ENCODE measurements around the gene ZNF574. TPM values are rescaled to one million over a fixed set of nuclear protein-coding genes. Genes with fewer than 3 reads are reported as not detected.
"Not testable (repeated sequence)": the region's sequence is repeated elsewhere in the genome, so short reads cannot be mapped to it uniquely, and the experiment has no call there.

The ZNF574 gene
- polyA plus RNA-seq, 1 donor from 2014 or later = 24.8 TPM

DNA sequence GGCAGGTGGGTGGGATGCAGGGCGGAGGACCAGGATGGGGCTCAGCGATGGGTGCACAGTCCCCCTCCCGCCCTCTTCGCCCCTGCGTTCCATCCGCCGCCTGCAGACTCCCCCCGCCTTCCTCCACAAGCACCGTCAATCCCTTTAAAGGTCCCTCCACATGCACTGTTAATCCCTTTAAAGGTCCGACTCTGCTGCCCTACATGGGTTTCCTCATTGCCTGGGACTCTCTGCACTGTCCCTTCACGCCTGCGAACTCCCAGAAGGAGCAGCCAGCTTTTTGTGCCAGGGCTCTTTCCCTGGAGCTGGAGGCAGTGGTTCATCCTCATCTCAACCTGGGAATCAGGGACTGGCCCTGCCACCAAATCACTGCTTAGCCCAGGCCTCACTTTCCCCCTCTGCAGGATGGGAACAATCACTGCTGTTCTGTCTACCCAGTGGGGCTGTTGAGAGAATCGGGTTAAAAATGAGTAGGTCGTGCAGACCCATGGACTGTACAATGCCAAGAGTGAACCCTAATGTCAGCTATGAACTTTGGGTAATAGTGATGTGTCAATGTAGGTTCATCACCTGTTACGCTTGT lies 20.4 kb downstream of the ZNF574 start:
- peaks cover 11 to 13% (median 11%) of the 10 kb centered on the region in 3 donors for H3K4me1 Mint-ChIP-seq
- H3K27ac Mint-ChIP-seq = peak overlapping the region in 1 of 3 donors; percentile 62
- H3K36me3 Mint-ChIP-seq = peaks cover 6% of the 10 kb centered on the region
- no peaks in the 10 kb centered on the region for H3K27me3 Mint-ChIP-seq
- no peaks in the 10 kb centered on the region for H3K9me3 Mint-ChIP-seq
- H3K4me3 Mint-ChIP-seq = no peak overlapping the region

DNA sequence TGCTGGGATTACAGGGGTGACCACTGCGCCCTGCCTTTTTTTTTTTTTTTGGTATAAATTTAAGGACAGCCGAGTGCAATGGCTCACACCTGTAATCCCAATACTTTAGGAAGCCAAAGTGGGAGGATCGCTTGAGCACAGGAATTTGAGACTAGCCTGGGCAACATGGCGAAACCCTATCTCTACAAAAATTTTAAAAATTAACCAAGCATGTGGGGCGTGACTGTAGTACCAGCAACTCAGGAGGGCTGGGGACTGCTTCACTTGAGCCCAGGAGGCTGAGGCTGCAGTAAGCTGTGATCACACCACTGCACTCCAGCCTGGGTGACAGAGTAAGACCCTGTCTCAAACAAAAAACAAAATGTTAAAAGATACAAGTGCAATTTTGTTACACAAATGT lies 21.5 kb downstream of the ZNF574 start:
- Mint-ChIP-seq H3K4me1 (peaks cover 7 to 9% (median 8%) of the 10 kb centered on the region in 3 donors), H3K4me3 (no peak overlapping the region), H3K27me3 (no peaks in the 10 kb centered on the region), H3K36me3 (peaks cover 3% of the 10 kb centered on the region), H3K27ac (no peak overlapping the region), H3K9me3 (no peaks in the 10 kb centered on the region)

DNA sequence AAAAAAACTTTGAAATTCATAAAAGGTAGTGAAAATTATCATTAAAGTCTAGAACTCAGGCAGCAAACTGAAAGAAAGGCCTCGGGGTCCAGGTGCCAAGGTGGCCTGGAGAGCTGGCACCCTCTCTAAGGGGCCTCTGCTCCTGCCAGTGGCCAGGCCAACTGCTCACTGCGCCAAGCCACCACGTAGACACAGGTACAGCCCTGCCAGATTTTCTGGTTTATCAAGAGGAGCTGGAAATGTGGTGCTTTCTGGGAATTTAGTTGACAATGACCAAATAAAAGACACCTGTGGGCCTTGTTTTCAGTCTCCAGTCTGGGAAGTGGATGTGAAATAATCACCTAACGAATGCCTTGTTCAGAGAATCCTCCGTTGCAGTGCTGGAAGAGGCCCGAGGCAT lies 22.8 kb downstream of the ZNF574 start:
- no peaks in the 10 kb centered on the region for H3K27me3 Mint-ChIP-seq
- no peaks in the 10 kb centered on the region for H3K9me3 Mint-ChIP-seq
- no peak overlapping the region for H3K4me3 Mint-ChIP-seq
- H3K4me1 Mint-ChIP-seq = peaks cover 6 to 13% (median 10%) of the 10 kb centered on the region in 3 donors
- peak overlapping the region in 1 of 3 donors; percentile 67 for H3K27ac Mint-ChIP-seq
- H3K36me3 Mint-ChIP-seq = peaks cover 3% of the 10 kb centered on the region

DNA sequence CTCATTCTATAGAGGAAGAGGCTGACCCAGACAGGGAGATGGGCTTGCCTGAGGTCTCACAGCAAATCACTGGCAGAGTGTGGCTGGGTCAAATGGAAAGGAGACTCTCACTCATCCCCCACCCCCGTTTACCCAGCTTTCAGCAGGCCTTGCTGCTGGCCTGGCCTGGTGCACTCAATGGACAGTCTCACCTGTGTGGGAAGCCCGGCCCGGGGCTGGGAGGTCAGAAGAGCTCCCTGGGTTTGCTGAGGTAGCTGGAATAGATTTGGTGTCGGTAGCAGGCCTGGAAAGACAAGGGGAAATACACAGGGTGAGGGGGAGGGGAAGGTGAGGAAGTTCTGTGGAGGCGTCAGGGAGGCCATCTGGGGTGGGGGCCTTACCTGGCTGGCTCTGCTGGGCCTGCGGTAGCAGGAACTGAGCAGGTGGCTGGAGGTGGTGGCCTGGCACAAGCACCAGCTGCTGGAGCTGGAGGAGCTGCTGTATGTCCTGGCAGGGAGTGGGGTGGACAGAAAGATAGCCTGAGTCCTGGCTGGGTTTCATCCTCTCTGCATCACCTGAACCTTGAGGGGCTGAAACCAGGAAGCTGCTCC lies 23.5 kb downstream of the ZNF574 start:
- Mint-ChIP-seq H3K27ac (peak overlapping the region in 1 of 3 donors; percentile 67), H3K4me3 (no peak overlapping the region), H3K9me3 (no peaks in the 10 kb centered on the region), H3K27me3 (no peaks in the 10 kb centered on the region), H3K36me3 (peaks cover 3% of the 10 kb centered on the region), H3K4me1 (peaks cover 6 to 10% (median 9%) of the 10 kb centered on the region in 3 donors)

DNA sequence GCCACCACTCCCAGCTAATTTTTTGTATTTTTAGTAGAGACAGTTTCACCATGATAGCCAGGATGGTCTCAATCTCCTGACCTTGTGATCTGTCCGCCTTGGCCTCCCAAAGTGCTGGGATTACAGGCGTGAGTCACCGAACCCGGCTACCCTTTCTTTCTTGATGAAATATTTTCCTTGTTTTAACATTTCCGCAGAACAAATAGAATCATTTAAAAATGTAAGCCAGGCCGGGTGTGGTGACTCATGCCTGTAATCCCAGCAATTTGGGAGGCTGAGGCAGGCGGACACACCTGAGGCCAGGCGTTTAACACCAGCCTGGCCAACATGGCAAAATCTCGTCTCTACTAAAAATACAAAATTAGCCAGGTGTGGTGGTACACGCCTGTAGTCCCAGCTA lies 24.3 kb downstream of the ZNF574 start:
- not testable (repeated sequence) for H3K27me3 Mint-ChIP-seq, H3K36me3 Mint-ChIP-seq, H3K4me3 Mint-ChIP-seq, H3K27ac Mint-ChIP-seq, H3K9me3 Mint-ChIP-seq
- peaks cover 10 to 13% (median 10%) of the 10 kb centered on the region in 3 donors for H3K4me1 Mint-ChIP-seq

DNA sequence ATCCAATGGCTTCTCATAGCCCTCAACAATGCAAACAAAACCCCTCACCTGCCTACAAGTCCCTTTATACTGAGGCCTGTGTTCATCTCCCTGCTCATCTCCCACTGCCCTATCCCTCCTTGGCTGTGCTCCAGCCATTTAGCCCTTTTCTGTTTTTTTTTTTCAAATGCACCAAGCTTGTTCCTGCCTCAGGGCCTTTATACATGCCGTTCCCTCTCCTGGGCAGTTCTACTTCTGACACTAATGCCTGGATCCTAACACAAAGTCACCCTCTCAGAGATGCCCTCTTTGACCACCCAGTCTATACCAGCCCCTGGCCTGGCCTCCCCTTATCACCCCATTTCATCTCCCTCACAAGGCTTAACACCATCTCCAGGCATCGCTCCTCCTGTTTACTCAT lies 26.9 kb downstream of the ZNF574 start:
- peak overlapping the region in 1 of 3 donors; percentile 6 for H3K27ac Mint-ChIP-seq
- no peaks in the 10 kb centered on the region for H3K36me3 Mint-ChIP-seq
- peaks cover 10 to 16% (median 14%) of the 10 kb centered on the region in 3 donors for H3K4me1 Mint-ChIP-seq
- H3K4me3 Mint-ChIP-seq = no peak overlapping the region
- no peaks in the 10 kb centered on the region for H3K27me3 Mint-ChIP-seq
- H3K9me3 Mint-ChIP-seq = no peaks in the 10 kb centered on the region

DNA sequence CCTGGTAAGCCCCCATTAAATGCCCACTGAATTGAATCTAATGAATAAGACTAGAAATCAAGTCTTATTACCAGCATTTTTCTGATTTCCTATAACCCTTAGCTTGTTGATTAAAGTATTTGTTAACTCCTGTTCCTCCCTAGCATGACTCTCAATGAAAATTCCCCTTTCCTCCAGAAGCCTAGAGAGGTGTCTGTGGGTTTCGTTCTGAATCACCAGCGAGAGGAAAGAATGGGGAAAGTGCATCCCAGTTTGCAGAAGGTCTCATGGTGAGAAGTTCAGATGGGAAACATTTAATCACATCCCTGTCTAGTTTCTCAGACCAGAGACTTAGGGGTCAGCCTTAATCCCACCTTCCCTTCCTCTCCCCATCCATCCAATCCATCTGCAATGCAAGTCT lies 29.4 kb downstream of the ZNF574 start:
- H3K4me1 Mint-ChIP-seq = peaks cover 14 to 30% (median 24%) of the 10 kb centered on the region in 3 donors
- no peak overlapping the region for H3K4me3 Mint-ChIP-seq
- no peaks in the 10 kb centered on the region for H3K36me3 Mint-ChIP-seq
- H3K27ac Mint-ChIP-seq = no peak overlapping the region
- no peaks in the 10 kb centered on the region for H3K9me3 Mint-ChIP-seq
- H3K27me3 Mint-ChIP-seq = no peaks in the 10 kb centered on the region

DNA sequence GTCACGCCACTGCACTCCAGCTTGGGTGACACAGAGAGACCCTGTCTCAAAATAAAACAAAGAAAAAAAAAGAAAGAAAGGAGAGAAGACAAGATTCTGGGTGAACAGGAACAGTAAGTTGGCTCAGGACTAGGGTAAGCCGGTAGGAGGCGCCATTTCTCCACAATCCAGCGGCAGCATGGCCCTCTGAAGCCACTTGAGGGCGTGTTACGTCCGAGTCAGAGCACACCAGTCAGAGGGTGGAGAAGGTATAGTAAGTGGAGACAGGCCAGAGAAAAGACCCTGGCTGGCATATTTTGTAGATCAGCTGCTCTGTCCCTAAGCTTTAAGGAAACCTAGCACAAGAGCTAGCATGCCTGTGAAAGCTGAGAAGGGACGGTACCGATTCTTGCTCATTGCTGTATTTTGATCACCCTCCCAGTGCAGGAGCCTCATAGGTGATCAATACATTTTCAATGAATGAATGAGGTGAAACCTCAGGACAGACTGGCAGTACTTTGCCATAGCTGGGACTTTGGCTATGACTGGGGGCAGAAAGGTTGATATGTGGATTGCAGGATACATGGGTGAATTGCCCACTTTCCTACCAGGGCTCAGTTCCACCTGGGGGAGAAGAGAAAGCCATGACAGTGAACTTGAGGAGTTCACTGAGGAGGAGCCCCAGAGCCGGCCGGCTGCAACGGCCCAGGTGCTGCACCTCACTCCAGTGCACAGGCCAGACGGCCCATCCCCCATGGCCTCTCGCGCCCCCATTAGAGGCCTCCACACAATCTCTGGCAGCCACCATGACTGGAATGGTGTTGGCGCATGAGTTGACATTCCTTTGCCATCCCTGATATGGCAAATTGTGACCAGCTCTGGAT lies 32.8 kb downstream of the ZNF574 start:
- H3K4me1 Mint-ChIP-seq = peaks cover 22 to 50% (median 43%) of the 10 kb centered on the region in 3 donors
- no peaks in the 10 kb centered on the region for H3K36me3 Mint-ChIP-seq

DNA sequence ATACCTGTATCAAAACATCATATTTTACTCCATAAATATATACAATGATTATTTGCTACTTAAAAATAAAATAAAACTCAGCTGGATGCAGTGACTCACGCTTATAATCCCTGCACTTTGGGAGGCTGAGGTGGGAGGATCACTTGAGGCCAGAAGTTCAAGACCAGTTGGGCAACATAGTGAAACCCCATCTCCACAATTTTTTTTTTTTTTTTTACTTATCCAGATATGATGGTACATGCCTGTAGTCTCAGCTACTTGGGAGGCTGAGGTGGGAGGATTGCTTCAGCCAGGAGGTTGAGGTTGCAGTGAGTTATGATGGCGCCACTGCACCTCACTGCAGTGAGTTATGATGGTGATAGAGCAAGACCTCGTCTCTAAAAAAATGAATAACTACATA lies 33.9 kb downstream of the ZNF574 start:
- Mint-ChIP-seq H3K9me3 (no peaks in the 10 kb centered on the region), H3K27me3 (no peaks in the 10 kb centered on the region), H3K4me3 (no peak overlapping the region), H3K36me3 (no peaks in the 10 kb centered on the region), H3K27ac (peak overlapping the region in 1 of 3 donors; percentile 57), H3K4me1 (peaks cover 33 to 56% (median 53%) of the 10 kb centered on the region in 3 donors)

More for the DNA sequence above, 32.8 kb downstream of the ZNF574 start:
- H3K4me3 Mint-ChIP-seq = peak overlapping the region; percentile 4 to 85 (median 40)
- H3K27ac Mint-ChIP-seq = peak overlapping the region in 2 of 3 donors; percentile 51 to 57
- H3K9me3 Mint-ChIP-seq = no peaks in the 10 kb centered on the region
- no peaks in the 10 kb centered on the region for H3K27me3 Mint-ChIP-seq

DNA sequence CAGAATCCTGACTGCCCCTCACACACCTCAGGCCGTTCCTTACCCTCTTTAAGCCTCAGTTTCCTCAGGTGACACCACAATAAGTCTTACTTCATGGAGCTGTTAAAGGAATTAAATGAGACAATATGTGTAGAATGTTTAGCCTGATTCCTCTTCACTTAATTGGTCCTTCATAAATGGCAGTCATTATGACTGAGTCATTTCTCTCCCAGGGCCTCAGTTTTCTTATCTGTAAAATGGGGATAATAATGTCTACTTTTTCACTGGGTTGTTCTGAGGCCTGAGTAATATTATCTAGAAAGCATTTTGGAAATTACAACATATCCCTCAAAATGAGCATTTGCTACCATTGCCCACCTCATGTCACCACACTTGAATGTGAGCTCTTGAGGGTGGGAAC lies 34.7 kb downstream of the ZNF574 start:
- H3K27me3 Mint-ChIP-seq = no peaks in the 10 kb centered on the region
- H3K4me3 Mint-ChIP-seq = peak overlapping the region in 1 of 4 donors; percentile 55
- H3K4me1 Mint-ChIP-seq = peaks cover 40 to 59% (median 55%) of the 10 kb centered on the region in 3 donors
- H3K36me3 Mint-ChIP-seq = no peaks in the 10 kb centered on the region
- peak overlapping the region in 2 of 3 donors; percentile 16 to 19 for H3K27ac Mint-ChIP-seq
- no peaks in the 10 kb centered on the region for H3K9me3 Mint-ChIP-seq

DNA sequence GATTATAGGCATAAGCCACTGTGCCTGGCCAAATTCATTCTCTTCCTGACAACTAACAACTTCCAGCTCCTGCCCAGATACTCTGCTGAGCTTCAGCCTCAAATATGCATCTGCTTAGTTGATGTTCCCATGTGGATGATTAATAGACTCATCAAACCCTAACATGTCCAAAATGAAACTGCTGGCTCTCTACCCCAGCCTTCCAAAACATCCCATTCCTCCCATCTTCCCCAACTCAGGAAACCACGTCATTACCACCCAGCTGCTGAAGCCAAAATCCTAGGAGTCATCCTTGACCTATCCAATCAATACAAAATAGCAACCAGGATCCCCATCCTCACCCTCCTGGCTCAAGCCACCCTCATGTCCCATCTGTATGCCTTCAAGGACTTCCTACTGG lies 35.4 kb downstream of the ZNF574 start:
- H3K36me3 Mint-ChIP-seq = no peaks in the 10 kb centered on the region
- peak overlapping the region in 2 of 3 donors; percentile 19 to 91 for H3K27ac Mint-ChIP-seq
- no peaks in the 10 kb centered on the region for H3K27me3 Mint-ChIP-seq
- H3K9me3 Mint-ChIP-seq = no peaks in the 10 kb centered on the region
- H3K4me3 Mint-ChIP-seq = peak overlapping the region in 1 of 4 donors; percentile 54
- peaks cover 44 to 62% (median 61%) of the 10 kb centered on the region in 3 donors for H3K4me1 Mint-ChIP-seq

DNA sequence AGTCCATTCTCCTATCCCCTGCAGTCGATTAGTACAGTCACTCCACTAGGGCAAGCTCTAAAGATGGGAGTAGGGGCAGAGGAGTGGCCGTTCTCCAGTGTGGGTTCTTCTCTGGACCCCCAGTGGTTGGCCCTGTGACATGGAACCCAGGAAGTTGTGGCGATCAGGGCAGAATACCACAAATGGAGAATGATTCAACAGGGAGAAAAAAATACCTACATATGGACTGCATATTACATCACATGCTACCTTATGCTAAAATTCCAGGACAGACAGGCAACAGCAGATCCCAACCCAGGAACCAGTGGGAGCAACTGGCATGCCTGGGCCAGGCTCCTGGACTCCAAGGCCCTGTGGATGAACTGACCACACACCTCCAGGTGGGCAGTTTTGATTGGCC lies 35.8 kb downstream of the ZNF574 start:
- no peaks in the 10 kb centered on the region for H3K9me3 Mint-ChIP-seq
- H3K4me3 Mint-ChIP-seq = no peak overlapping the region
- no peaks in the 10 kb centered on the region for H3K27me3 Mint-ChIP-seq
- H3K4me1 Mint-ChIP-seq = peaks cover 44 to 64% (median 63%) of the 10 kb centered on the region in 3 donors
- no peaks in the 10 kb centered on the region for H3K36me3 Mint-ChIP-seq
- H3K27ac Mint-ChIP-seq = peak overlapping the region in 2 of 3 donors; percentile 76 to 91

DNA sequence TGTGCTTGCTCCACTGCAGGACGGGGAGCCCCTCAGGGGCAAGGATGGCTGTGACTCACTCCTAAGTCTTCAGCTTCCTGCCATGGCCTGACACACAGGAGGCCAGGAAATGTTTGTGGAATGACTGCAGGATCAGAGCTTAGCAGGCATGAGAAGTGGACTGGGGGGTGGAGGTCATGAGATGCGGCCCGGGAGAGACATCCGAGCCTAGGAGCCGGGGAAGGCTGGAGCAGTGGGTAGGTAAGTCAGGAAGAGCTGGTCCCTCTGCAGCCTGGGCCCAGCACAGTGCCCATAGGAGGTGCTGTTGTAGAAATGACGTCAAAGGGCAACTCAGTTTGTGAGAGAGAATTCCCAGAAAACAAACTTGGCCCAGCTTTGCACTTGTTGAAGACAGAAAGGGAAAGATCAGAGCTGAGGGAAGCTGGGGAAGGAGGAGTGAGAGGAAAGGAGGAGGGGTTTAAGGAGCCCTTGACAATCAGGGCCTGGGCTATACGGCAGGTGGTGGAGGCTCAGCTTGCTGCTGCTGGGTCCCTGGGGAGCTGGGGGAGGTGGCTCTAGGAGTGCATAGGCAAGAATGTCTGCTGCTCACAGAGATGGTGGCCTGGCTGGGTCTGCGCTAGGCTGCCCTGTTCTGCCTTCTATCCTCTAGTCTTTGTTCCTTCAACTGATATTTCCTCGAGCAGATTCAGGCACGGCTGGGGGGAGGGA lies 37.8 kb downstream of the ZNF574 start:
- Mint-ChIP-seq H3K4me3 (peak overlapping the region; percentile 31 to 93 (median 80)), H3K36me3 (no peaks in the 10 kb centered on the region), H3K4me1 (peaks cover 43 to 78% (median 73%) of the 10 kb centered on the region in 3 donors), H3K27me3 (no peaks in the 10 kb centered on the region), H3K27ac (peak overlapping the region; percentile 88 to 97 (median 96)), H3K9me3 (no peaks in the 10 kb centered on the region)

DNA sequence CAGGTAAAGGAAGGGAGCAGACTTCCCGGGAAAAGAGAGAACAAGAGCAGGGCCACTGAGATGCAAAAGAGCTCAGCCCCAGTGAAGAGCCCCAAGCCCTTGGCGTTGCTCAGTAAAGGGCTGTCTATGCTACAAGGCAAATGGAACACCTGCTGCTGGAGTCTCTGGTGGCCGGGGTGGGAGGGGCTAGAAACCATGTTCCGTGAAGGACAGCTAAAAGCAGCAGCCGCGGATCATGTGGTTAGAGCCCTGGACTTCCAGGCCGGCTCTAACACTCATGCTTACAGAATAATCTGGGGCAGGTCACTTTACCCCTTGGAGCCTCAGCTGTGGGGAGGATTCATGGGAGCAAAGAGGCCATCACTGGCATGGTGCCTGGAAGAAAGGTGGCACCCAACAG lies 38.4 kb downstream of the ZNF574 start:
- H3K9me3 Mint-ChIP-seq = no peaks in the 10 kb centered on the region
- H3K4me3 Mint-ChIP-seq = peak overlapping the region; percentile 31 to 93 (median 80)
- H3K27me3 Mint-ChIP-seq = no peaks in the 10 kb centered on the region
- H3K36me3 Mint-ChIP-seq = no peaks in the 10 kb centered on the region
- peak overlapping the region; percentile 88 to 97 (median 96) for H3K27ac Mint-ChIP-seq
- H3K4me1 Mint-ChIP-seq = peaks cover 41 to 73% (median 69%) of the 10 kb centered on the region in 3 donors

All from IgD-negative memory B cell (primary cell).